HepG2 (cell line): ENCODE measurements around the gene RPL36AL. TPM values are rescaled to one million over a fixed set of nuclear protein-coding genes. Genes with fewer than 3 reads are reported as not detected.

ENCODE experiments used
- ATF7-NPFF ChIP-seq: sonication (generic); formaldehyde crosslinking; IDR thresholded peaks from 2 replicates; pipeline ENCODE4 v1.8.1; 2023; ENCODE audit warnings: mild to moderate bottlenecking, low read depth, missing genetic modification reagents, moderate library complexity
- BORCS8-MEF2B ChIP-seq: sonication (generic); formaldehyde crosslinking; IDR thresholded peaks from 2 replicates; pipeline ENCODE4 v1.8.0; 2022; ENCODE audit warnings: mild to moderate bottlenecking, missing genetic modification reagents
- CREB3 ChIP-seq: sonication (generic); formaldehyde crosslinking; IDR thresholded peaks from 2 replicates; pipeline ENCODE4 v1.5.0; 2020; ENCODE audit warnings: missing genetic modification reagents
- FOXM1 ChIP-seq: sonication (generic); formaldehyde crosslinking; IDR thresholded peaks from 2 replicates; pipeline ENCODE4 v1.5.0; 2020; ENCODE audit warnings: missing genetic modification reagents
- HIVEP1 ChIP-seq: sonication (generic); formaldehyde crosslinking; IDR thresholded peaks from 2 replicates; pipeline ENCODE4 v1.4.0; 2020; ENCODE audit warnings: mild to moderate bottlenecking, missing genetic modification reagents
- LCORL ChIP-seq, 2 experiments: fragments of 450-650 bp in 1 of 2; sonication (generic) in 1 of 2; formaldehyde crosslinking in 1 of 2; IDR thresholded peaks; 2 replicates each; pipeline versions ENCODE4 v1.5.0 to v1.6.1; 2017 to 2020; ENCODE audit warnings: antibody characterized with exemption in 1 of 2, missing genetic modification reagents in 1 of 2
- MEF2D ChIP-seq: sonication (generic); formaldehyde crosslinking; IDR thresholded peaks from 2 replicates; pipeline ENCODE4 v1.5.1; 2020; ENCODE audit warnings: mild to moderate bottlenecking, missing genetic modification reagents
- PCBP1 ChIP-seq: fragments of 200-400 bp; formaldehyde crosslinking; IDR thresholded peaks from 2 replicates; pipeline ENCODE4 v1.6.1; 2017; ENCODE audit warnings: mild to moderate bottlenecking, low read depth, low read length, borderline replicate concordance
- SNAPC4 ChIP-seq: sonication (generic); formaldehyde crosslinking; IDR thresholded peaks from 2 replicates; pipeline ENCODE4 v1.4.0; 2020; ENCODE audit warnings: mild to moderate bottlenecking, missing genetic modification reagents
- ZNF3 ChIP-seq: IDR thresholded peaks from 2 replicates; pipeline ENCODE4 v1.7.0; 2017; ENCODE audit warnings: inconsistent platforms
- ZNF34 ChIP-seq: sonication (generic); formaldehyde crosslinking; IDR thresholded peaks from 2 replicates; pipeline ENCODE4 v1.4.0; 2020; ENCODE audit warnings: mild to moderate bottlenecking, missing genetic modification reagents, borderline replicate concordance
- ZNF343 ChIP-seq: sonication (generic); formaldehyde crosslinking; IDR thresholded peaks from 2 replicates; pipeline ENCODE4 v1.4.0; 2020; ENCODE audit warnings: mild to moderate bottlenecking, missing genetic modification reagents
- ZNF354B ChIP-seq: sonication (generic); formaldehyde crosslinking; IDR thresholded peaks from 2 replicates; pipeline ENCODE4 v1.8.0; 2022; ENCODE audit warnings: mild to moderate bottlenecking, missing genetic modification reagents
- ZNF709 ChIP-seq: sonication (generic); formaldehyde crosslinking; IDR thresholded peaks from 2 replicates; pipeline ENCODE4 v1.5.0; 2020; ENCODE audit warnings: mild to moderate bottlenecking, missing genetic modification reagents
- ZNF781 ChIP-seq: sonication (generic); formaldehyde crosslinking; IDR thresholded peaks from 2 replicates; pipeline ENCODE4 v1.5.1; 2020; ENCODE audit warnings: borderline replicate concordance, mild to moderate bottlenecking, missing genetic modification reagents; ENCODE audit errors: not compliant biosample characterization
- ZSCAN21 ChIP-seq: sonication (generic); formaldehyde crosslinking; IDR thresholded peaks from 2 replicates; pipeline ENCODE4 v1.8.0; 2022; ENCODE audit warnings: mild to moderate bottlenecking, missing genetic modification reagents, moderate library complexity, borderline replicate concordance
- polyA plus RNA-seq, 8 experiments: library from polyadenylated mRNA; depleted of rRNA in 3 of 8; stranded (reverse) in 7 of 8; unstranded in 1 of 8; fragments of >200 nt; fragmentation: Illumina TruSeq in 4 of 8; extraction: Trizol in 4 of 8; gene quantifications; 2 replicates each; pipeline versions ENCODE4 v1.2.1 to v1.2.3, GENCODE V29; 2011 to 2016; ENCODE audit warnings: low read depth in 4 of 8, missing spikeins in 1 of 8, mixed read lengths in 1 of 8; ENCODE audit not compliant: insufficient read depth in 1 of 8
- total RNA-seq, 5 experiments: library from RNA; depleted of rRNA; stranded (reverse); fragments of >200 nt; fragmentation: Illumina TruSeq; extraction: Trizol; gene quantifications; 2 replicates each; pipeline ENCODE4 v1.2.3, GENCODE V29; 2016; ENCODE audit warnings: low read depth in 1 of 5

RPL36AL gene
- total and polyA plus RNA-seq, 2 of the 13 experiments (the other 11 are each of a cell fraction or from before 2014, with no cell fraction given), result 90.0 to 294 TPM

- TF ChIP-seq BORCS8-MEF2B (CRISPR knock-in tag) (peak; percentile 87; the same call in 1 of the 2 replicates), FOXM1 (no peak), LCORL (IDR thresholded peaks at IDR 0.05) (no peak), LCORL (CRISPR knock-in tag; IDR thresholded peaks at IDR 0.05) (no peak), ZNF3 (CRISPR knock-in tag) (peak; percentile 65), ZNF781 (peak; percentile 90), ATF7-NPFF (CRISPR knock-in tag) (peak; percentile 32; the same call in 1 of the 2 replicates), ZNF343 (0 out of 2 replicates have a peak, but pooled peaks have one; percentile 66), ZNF34 (CRISPR knock-in tag) (no peak), MEF2D (CRISPR knock-in tag) (peak; percentile 48; the same call in 1 of the 2 replicates), ZSCAN21 (peak; percentile 32; the same call in 1 of the 2 replicates), SNAPC4 (CRISPR knock-in tag) (peak; percentile 24; the same call in 1 of the 2 replicates), PCBP1 (no peak), CREB3 (peak; percentile 13; the same call in 1 of the 2 replicates), HIVEP1 (CRISPR knock-in tag) (peak; percentile 41; the same call in 1 of the 2 replicates), ZNF709 (CRISPR knock-in tag) (no peak; the same call in 1 of the 2 replicates), ZNF354B (CRISPR knock-in tag) (no peak)
These were observed 34.4 kb downstream of the RPL36AL start, which contains the start of gene RPS29 (continued) for GRCh38 chr14:49585803-49586672.
